COLO829 (cell line): Measurements from ENCODE around the gene ATP5ME.
A peak's percentile ranks its signal among the peaks of the same experiment; 100 is the strongest.
"Not testable (repeated sequence)": the region's sequence is repeated elsewhere in the genome, so short reads cannot be mapped to it uniquely, and the experiment has no call there.

Experiments
- DNase-seq: peaks from one replicate; pipeline ENCODE4 v3.0.0; 2012; ENCODE audit warnings: low spot score

Gene ATP5ME

GRCh38 chr4:704971-705277 lies 30.8 kb upstream of the ATP5ME start:
- no peak for DNase-seq

- no peak for DNase-seq
Measured at GRCh38 chr4:704198-704891, 30.3 kb upstream of the ATP5ME start.

- no peak for DNase-seq
Measured at GRCh38 chr4:703336-704197, 29.5 kb upstream of the ATP5ME start.

- DNase-seq = no peak
Measured at GRCh38 chr4:702618-703048, 28.6 kb upstream of the ATP5ME start.

- no peak for DNase-seq
Measured at GRCh38 chr4:700587-701264, 26.6 kb upstream of the ATP5ME start.

- DNase-seq = no peak
Measured at GRCh38 chr4:699816-700580, 25.9 kb upstream of the ATP5ME start.

- not testable (repeated sequence) for DNase-seq
Measured at GRCh38 chr4:694341-694940, 20.4 kb upstream of the ATP5ME start.

- no peak for DNase-seq
Measured at GRCh38 chr4:692771-693554, 18.9 kb upstream of the ATP5ME start.

GRCh38 chr4:689723-690122 lies 15.6 kb upstream of the ATP5ME start:
- DNase-seq = no peak

- no peak for DNase-seq
Measured at GRCh38 chr4:688854-689681, 15.0 kb upstream of the ATP5ME start, which contains the start of gene SLC49A3. TSS of gene SLC49A3 (minus strand) at chr4:689151. CDS start at chr4:689127, 24 bp downstream.

- no peak for DNase-seq
Measured at GRCh38 chr4:687971-688853, 14.1 kb upstream of the ATP5ME start.

GRCh38 chr4:687048-687970 lies 13.2 kb upstream of the ATP5ME start:
- peak; percentile 79 for DNase-seq

- no peak for DNase-seq
Measured at GRCh38 chr4:686413-687040, 12.5 kb upstream of the ATP5ME start.

GRCh38 chr4:685679-686412 lies 11.8 kb upstream of the ATP5ME start:
- no peak for DNase-seq

- no peak for DNase-seq
Measured at GRCh38 chr4:684623-685327, 10.7 kb upstream of the ATP5ME start.
